NCI-H748 (cell line): Measurements from ENCODE around the gene KIAA0930.
"Not testable (repeated sequence)": the region's sequence is repeated elsewhere in the genome, so short reads cannot be mapped to it uniquely, and the experiment has no call there.

Experiments
- DNase-seq: peaks from one replicate; lab custom pipeline; 2025; ENCODE audit not compliant: unreplicated experiment; lab: John Stamatoyannopoulos, UW

KIAA0930 gene

DNA sequence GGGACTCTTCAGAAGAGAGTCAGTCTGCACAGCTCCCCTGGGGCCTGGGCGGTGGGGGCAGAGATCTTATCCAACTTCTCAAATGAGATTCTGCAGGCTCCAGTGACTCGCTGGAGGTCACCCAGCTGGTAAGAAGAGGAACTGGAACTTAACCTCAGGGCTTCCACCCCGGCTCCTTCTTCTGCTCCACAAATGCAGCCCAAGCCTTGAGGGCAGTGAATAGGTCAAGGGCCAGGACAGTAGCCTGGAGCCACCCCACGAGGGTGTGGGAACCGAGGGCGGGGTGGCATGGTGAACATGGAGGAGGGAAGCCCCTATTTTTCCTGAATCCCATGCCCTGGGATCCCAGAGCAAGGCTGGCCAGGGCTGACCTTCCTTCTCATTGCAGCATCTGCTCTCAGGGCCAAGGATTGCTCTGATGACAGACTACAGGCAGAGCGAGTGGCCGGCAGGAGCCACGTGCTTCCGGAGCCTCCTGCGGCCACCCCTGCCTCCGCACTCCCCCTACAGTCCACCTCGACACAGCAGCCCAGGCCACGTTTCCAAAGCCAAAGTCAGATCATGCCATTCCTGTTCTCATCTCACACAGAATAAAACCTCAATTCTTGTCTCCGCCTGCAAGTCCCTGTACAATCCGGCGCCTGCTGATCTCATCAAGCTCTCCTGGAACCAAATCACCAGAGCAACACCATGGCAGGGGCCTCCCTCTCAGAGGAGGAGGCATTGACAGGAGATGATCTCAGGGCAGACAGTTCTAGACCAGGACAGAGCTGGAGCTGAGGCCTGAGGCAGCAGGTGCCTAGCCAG is 23.0 kb upstream of the KIAA0930 start:
- no peak for DNase-seq

DNA sequence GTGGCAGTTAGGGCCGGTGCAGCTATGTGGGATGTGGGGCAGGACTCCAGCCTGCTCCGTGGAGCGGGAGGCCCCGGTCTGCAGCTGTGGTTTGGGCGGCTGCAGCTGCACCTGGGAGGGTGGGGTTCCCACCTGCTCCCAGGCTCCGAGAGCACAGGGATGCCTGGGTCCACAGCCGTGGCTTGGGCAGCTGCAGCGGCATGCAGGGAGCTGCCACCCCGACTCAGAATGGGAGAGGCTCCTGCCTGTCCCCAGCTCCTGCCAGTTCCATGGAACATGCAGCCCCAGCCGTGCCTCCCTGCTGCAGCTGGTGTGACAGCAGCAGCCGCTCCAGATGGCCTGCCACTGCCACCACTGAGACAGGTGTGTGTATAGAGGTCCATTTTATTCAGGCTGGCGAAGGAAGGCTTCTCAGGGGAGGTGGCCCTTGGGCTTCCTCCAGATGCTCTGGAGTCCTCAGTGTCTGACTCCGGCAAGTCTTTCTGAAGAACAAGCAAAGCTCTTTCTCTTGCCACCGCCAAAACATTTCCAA is 22.3 kb upstream of the KIAA0930 start:
- DNase-seq, result peak; percentile 61

DNA sequence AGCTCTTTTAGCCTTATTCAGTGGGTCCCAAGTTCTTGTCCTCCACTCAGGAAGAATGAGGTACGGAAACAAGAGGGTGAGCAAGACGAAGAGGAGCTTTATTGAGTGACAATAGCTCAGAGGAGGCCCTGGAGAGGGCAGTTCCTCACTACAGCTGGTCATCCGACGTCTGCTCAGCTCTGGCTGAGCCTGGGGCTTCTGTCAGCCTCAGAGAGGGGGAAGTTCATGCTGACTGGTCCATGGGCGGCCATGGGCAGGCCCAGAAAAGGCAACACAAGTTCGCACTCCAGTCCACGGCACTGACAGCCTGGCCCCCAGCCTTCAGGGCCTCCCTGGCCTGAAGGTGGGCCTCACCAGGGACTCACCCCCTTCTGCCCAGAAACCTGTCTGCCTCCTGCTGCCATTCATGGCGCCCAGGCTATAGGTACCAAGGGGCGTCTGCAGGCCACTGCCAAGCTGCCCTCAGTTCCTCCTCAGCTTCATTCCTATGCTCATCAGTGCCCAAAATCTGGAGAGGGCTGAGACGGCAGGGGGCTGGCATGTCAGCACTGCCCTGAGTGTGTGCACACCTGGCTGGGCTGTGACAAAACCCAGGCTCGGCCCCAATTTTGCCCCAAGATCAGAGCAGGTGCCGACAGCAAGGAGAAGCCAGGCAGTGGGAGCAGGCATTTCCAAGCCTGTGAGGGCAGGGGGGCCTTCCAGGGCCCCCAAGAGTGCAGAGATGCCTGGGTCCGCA is 21.7 kb upstream of the KIAA0930 start:
- DNase-seq, result no peak

DNA sequence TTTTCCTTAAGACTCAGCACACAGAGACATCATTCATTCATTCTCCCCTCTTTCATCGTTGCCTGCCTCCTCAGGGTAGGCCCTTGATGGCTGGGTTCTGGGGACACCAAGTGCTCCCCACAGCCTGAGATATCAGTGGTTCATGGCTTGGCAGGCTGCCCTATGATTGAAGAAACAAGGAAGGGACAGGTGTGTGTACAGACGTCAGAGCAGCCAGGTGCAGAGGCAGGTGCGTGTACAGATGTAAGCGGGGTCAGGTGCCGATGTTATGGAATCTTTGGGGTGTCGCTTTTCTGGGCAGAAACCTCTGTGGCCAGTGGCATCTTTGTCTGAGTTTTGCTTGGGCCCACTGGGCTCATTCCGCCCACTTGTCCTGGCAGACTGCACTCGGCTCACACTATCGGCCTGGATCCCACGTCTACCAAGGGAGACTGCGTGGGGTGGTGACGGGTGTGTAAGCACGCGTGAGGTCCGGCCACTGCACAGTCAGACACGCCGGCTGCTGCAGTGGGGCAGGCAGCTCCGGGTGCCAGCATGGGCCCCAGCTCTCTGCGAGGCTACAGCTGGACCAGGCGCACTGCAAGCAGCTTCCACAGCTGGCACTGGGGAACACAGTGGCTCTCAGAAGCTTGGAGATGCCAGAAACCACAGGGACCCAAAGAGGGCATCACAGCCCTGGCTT is 20.9 kb upstream of the KIAA0930 start:
- DNase-seq, result peak; percentile 62

DNA sequence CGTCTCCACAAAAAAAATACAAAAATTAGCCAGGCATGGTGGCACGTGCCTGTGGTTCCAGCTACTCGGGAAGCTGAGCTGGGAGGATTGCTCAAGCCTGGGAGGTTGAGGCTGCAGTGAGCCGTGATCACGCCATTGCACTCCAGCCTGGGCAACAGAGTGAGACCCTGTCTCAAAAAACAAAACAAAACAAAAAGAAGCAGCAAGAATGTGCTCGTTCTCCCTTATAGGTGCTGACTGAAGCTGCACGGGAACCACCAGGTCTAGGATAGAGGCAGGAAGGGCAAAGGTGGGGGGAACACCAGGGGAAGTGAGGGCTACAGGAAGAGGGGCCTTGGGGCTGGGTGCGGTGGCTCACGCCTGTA is 19.7 kb upstream of the KIAA0930 start:
- not testable (repeated sequence) for DNase-seq

DNA sequence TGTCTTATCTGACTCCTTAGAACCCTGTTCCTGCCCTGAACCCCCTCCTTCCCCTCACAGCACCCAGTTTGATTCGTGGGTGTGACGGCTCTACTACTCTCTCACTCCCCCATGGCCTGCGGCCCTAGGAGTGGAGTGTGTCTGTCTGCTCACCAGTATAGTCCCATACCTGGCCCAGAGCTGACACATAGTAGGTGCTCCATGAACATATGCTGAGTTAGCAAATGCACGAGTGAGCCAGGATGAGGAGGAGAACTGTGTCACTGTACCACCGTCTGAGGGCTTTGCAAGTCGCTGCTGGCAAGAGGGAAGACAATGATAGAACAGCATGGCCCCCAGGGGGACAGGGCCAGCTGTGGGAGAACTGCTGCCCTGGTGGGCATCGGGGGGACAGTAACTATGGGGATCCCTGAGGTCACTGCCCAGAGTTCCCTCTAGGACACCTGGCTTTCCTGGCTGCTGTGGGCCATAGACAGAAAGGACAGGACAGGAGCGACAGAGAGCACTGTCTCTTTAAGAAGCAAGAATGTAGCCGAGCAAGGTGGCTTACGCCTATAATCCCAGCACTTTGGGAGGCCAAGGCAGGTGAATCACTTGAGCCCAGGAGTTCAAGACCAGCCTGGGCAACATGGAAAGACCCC is 19.2 kb upstream of the KIAA0930 start:
- DNase-seq, result no peak

DNA sequence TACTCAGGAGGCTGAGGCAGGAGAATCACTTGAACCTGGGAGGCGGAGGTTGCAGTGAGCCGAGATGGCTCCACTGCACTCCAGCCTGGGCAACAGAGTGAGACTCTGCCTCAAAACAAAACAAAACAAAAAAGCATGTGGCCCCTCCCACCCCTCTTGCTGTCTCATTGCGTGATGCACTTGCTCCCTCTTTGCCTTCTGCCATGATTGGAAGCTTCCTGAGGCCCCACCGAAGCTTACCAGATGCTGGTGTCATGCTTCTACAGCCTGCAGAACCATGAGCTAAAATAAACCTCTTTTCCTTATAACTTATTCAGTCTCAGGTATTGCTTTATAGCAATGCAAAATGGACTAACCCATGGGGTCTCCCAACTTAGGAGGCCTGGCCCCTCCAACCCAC is 17.2 kb upstream of the KIAA0930 start:
- not testable (repeated sequence) for DNase-seq

DNA sequence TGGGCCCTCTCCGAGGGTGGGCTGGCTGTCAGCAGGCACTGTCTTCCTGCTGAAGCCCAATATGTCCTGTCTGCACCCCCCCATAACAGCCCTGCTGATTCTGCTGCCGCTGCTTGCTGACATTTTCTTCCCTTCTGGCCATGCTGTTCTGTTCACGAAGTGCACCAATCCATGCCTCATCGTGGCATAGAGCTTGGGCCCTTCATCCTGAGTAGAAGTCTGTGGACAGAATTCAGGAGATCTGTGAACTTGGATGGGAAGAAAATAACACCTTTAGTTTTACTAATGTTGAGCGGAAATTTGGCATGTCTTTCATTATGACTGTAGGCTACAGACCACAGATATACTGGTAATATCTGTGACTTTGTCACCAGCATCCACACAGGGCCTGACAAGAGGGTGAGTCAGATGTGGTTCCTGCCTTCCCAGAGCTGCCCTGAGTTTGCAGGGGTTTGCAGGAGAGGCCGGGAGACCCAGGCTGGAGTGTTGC is 14.1 kb upstream of the KIAA0930 start:
- no peak for DNase-seq

DNA sequence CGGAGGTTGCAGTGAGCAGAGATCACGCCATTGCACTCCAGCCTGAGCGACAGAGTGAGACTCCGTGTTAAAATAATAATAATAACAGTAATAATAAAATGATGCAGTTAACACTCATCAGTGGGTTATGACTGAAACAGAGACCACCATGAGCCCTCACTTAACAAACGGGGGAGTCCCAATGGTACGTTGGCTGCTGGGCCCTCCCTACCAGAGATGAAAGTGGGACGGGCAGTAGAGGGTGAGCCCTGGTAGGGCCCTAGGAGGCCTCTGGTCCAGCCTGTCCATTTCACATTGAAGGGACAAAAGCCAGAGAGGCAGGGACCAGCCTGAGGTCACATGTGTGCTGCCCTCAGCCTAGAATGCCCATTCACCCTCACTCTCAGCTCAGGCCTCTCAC is 13.7 kb upstream of the KIAA0930 start:
- DNase-seq, result no peak

DNA sequence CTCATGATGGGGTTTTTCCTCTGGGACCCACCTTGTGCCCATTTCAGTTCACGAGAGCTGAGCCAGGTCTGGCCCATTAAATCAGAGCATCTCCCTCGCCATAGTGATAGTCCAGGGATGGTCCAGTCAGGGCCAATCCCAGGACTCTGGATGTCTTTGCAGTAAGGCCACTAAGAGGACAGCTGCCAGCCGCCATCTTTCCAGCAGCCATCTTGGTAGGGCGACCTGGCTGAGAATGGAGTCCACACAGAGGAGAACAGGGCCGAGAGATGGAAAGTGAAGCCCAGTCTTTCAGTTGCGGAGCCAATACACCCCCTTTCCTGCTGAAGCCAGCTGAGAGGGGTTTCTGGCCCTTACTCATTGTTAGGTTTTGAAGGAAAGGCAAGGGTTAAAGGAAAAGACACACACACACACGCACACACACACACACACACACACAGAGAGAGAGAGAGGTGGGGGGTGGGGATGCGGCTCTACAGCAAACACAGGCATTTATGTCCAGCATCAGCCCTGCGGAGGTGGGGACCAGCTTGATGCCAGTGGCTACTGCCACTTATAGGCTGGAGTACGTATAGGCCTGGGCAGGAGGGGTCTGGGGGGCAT is 12.4 kb upstream of the KIAA0930 start:
- DNase-seq, result no peak

DNA sequence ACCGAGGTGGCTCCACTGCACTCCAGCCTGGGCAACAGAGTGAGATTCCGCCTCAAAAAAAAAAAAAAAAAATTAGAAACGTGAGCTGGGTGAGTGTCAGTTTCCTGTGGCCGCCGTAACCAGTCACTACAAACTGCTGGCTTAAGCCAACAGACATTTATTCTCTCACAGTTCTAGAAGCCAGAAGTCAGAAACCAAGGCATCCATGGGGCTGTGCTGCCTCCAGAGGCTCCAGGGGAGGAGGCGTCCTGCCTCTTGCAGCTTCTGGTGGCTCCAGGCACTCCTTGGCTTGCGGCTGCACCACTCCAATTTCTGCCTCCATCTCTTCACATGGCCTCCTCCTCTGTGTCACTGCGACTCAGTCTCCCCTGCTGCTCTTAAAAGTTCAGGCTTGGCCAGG is 11.1 kb upstream of the KIAA0930 start:
- DNase-seq, result no peak

DNA sequence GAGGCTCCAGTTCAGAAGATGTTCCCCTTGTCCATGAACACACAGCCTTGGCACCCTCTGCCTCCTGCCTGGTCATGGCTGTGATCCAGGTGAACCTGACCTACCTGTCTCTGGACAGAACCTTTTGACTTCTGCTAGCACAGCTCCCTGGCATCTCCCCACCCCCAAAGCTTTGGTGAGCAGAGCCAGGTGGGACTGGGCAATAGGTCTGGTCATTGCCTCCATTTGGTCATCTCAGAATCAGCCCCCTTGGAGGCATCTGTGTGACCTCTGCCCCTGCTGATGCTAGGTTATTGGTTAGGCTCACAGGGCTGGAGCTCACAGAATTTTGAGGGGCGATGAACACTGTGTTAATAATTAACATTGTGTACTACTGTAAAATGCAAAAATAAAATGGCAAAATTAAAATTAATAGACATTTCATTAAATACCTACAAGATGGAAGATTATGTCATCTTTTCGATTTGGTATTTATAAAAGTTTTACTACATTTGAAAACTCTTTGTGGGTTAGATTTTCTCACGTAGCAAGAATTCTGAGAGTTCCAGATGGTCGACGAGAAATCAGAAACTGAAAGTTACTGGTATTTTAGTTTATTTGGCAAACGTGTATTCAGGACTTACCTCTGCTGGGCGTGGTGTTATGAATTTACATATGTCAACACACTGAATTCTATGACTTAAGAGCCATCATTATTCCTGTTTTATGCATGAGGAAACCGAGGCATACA is 8.3 kb upstream of the KIAA0930 start:
- DNase-seq, result no peak

DNA sequence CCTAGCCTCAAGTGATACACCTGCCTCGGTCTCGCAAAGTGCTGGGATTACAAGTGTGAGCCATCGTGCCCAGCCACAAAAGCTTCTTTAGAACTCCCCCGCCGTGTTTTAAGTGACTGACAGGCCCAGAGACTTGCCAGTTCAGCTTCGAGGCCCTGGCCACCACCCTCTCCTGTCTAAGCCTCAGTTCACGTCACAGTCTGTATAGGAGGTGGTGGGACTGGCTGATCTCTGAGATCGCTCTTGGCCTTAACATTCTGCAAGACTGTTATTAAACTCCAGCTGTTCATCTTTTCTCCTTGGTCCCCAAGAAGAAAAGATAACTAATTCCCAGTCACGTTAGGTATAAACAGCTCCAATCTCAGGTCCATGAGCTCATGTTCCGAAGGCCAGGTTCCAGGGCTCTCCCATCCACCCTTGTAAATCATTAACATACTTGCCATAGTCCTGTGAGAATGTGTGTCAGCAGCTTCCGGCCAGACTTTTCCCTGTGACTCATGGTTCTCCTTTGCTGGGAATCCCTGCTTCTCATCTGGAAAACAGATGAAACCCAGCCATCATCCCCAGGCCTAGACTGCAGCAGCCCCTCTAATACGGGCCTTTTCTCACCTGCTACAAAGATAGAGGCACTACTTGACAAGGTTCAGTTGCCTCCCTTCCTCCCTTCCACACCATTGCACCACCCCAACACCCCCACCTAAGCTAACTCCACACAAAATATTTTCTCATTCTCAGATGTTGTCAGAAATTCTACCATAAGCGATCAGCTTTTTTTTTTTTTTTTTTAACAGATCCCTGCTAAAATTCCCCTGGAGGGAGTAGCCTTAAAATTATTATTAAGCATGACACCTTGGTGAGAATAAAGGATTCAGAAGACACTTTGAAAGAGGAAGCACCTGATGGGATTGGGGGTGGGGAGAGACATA is 5.6 kb upstream of the KIAA0930 start:
- no peak for DNase-seq

DNA sequence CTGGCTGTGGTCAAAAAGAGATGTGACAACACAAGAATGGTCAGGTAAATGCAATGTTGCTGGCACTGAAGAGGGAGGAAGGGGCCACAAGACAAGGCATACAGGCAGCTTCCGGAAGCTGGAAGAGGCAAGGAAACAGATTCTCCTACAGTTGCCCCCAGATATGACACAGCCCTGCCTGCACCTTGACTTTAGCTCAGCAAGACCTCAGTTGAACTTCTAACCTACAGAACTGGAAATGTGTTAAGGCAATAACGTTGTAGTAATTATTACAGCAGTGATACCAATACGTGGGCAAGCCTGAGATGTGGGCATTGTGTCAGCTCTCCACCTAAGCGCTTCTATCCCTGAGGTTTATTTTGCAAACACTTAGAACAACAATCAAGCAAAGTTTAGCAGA is 4.2 kb upstream of the KIAA0930 start:
- no peak for DNase-seq

DNA sequence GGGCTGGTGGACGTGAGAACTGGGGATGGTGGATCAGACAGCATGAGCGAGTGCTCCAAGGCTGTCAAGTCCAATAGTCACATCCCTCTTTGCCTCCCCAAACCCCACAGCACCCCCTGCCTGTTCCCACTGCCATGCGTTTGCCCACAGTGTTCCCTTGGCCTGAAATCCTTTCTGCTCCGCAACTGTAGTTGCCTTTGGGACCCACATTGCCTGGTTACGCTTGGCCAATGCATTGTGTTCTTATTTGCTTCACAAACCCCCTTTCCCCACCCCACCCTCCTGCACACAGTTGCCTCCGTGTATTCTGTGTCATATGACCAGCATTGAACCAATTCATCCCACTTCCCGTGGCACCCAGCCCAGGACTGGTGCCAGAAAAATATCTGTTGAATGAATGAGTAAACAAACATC is 2.1 kb upstream of the KIAA0930 start:
- DNase-seq, result peak; percentile 93

DNA sequence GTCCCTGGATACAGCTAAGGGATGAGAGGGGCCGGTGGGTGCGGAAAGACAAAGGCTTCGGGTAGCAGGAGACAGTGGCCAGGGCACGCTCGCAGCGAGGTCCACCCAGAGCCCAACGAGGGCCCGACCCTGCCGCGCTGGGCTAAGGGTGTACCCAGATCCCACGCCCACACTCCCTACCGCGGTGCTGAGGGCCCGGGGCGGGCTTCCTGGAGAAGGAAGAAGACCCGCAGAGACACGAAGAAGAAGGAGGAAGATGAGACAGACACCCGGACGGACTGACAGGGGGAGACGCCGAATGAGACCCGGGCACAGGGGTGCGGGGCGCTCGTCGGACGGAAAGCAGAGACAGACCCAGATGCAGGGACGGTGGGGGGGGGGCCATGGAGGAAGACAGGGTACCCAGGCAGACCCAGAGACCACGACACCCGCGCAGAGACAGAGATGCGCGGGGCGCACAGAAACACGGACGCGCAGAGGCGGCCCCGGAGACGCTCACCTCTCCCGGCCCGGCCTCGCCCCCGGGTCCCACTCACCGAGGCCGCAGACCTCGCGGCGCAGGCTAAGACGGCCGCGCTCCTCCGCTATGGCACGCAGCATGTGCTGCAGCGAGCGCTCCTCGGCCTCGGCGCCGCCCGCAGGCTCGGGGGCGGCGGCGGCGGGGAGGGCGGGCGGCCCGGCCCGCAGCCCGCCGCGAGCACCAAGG is 437 bp downstream of the KIAA0930 start:
- peak; percentile 77 for DNase-seq

DNA sequence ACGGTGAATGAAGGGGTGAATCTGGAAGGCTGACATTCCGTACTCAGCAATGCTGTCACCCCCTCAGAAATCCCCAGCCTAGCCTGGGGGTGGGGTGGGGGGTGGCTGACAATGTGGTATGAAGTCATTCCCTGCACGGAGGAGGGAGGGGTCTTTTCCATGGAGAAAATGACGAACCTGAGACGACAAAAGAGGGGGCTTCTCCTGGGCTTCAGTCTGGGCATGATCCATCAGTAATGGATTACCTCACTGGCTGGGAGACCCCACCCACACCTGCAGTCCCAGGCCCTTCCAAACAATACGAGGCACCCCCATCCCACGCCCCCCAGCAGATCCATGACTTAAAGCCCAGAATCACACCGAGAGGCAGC is 1.0 kb downstream of the KIAA0930 start:
- DNase-seq, result no peak

DNA sequence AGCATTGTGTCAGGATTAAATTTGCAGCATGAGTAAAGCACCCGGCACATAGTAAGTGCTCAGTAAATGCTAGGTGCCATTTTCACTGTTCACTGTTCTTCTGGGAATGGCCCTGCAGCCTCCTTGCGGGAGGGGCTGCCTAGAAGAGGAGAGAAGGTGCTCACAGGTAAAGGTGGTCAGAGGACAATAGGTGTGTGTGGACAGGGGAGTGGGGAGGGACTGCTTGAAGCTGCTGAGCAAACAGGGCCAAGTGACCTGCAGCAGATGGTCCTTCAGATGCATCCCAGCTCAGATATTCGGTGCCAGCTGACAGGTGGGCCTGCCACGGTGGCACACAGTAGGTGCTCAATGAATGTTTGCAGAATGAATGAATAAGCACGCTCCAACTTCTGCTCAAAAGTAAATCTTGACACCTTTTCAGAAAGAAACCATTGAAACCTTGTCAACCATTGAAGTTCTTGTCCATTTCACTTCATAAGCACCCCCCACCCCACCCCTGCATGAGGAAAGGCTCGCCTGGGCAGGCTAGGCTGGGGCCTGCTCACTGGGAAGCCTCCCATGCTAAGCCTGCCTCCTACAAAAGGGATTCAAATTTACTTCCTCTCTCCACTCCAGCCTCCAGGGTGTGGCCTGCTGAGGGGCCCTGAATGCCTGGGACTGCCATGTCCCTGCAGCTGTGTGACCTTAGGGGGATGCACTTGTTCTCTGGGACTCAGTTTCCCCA is 1.6 kb downstream of the KIAA0930 start:
- peak; percentile 30 for DNase-seq
